OCI-LY3 (cell line): ENCODE results near the gene ZNF385C.
"Not testable (repeated sequence)": the region's sequence is repeated elsewhere in the genome, so short reads cannot be mapped to it uniquely, and the experiment has no call there.

ENCODE experiments used
- H2AFZ ChIP-seq: fragments of 200-600, 300-600 bp; shearing (Covaris generic); 2 replicates; pipeline ENCODE4 v1.6.0; 2014; ENCODE audit warnings: antibody characterized with exemption, low read depth, low read length
- H3K27ac ChIP-seq: fragments of 200-600, 300-600 bp; sonication (generic); 2 replicates; pipeline ENCODE4 v1.5.1; 2014; ENCODE audit warnings: mild to moderate bottlenecking, low read length, moderate library complexity, mixed read lengths
- H3K27me3 ChIP-seq: fragments of 200-600, 300-600 bp; sonication (generic); 2 replicates; pipeline ENCODE4 v1.6.1; 2014; ENCODE audit warnings: low read depth, low read length, mixed read lengths
- H3K36me3 ChIP-seq: fragments of 200-600, 300-600 bp; sonication (generic); replicated peaks from 2 replicates; pipeline ENCODE3; 2014; ENCODE audit warnings: low read depth, low read length, mixed read lengths
- H3K4me1 ChIP-seq: fragments of 300-600, 200-600 bp; sonication (generic); 2 replicates; pipeline ENCODE4 v1.6.1; 2014; ENCODE audit warnings: low read length, mixed read lengths
- H3K4me2 ChIP-seq: fragments of 200-600, 300-600 bp; sonication (generic); 2 replicates; pipeline ENCODE4 v1.6.1; 2014; ENCODE audit warnings: low read length, mixed read lengths
- H3K4me3 ChIP-seq: fragments of 300-600, 200-600 bp; sonication (generic); 2 replicates; pipeline ENCODE4 v1.5.1; 2014; ENCODE audit warnings: antibody characterized with exemption, mild to moderate bottlenecking, low read length, moderate library complexity
- H3K79me2 ChIP-seq: fragments of 300-600, 200-600 bp; shearing (Covaris generic); 2 replicates; pipeline ENCODE4 v1.6.1; 2014; ENCODE audit warnings: mild to moderate bottlenecking, low read length, mixed read lengths
- H3K9ac ChIP-seq: fragments of 300-600, 200-600 bp; shearing (Covaris generic); 2 replicates; pipeline ENCODE4 v1.6.0; 2014; ENCODE audit warnings: mild to moderate bottlenecking, low read length, moderate library complexity
- H3K9me3 ChIP-seq: fragments of 200-600, 300-600 bp; shearing (Covaris generic); 2 replicates; pipeline ENCODE4 v1.6.1; 2014; ENCODE audit warnings: low read length, mixed read lengths; ENCODE audit not compliant: insufficient read depth
- H4K20me1 ChIP-seq: fragments of 200-600, 300-600 bp; sonication (generic); 2 replicates; pipeline ENCODE4 v1.6.1; 2016; ENCODE audit warnings: low read length, mixed read lengths; ENCODE audit not compliant: insufficient read depth
- CTCF ChIP-seq: fragments of 200-600, 300-600 bp; sonication (generic); IDR thresholded peaks from 2 replicates; pipeline ENCODE4 v1.5.1; 2014; ENCODE audit warnings: antibody characterized with exemption, low read length, low read depth
- EZH2phosphoT487 ChIP-seq: fragments of 200-600 bp; shearing (Covaris generic); IDR thresholded peaks from 2 replicates; pipeline ENCODE4 v1.6.1; 2018; ENCODE audit warnings: antibody characterized with exemption, mixed run types, low read depth

ZNF385C gene

GRCh38 chr17:42016941-42017865 is 81.1 kb downstream of the ZNF385C start, which contains the start of gene DNAJC7:
Gene DNAJC7 (minus strand): TSS chr17:42017439. CDS start chr17:42017416, 23 bp downstream.
- peaks cover 79% of the 10 kb centered on the region for H3K79me2 ChIP-seq
- no peaks in the 10 kb centered on the region for H3K9me3 ChIP-seq
- no peaks in the 10 kb centered on the region for H3K27me3 ChIP-seq
- H3K36me3 ChIP-seq, result peaks cover 12% of the 10 kb centered on the region
- H4K20me1 ChIP-seq, result peaks cover 16% of the 10 kb centered on the region
- H3K4me1 ChIP-seq, result peaks cover 38% of the 10 kb centered on the region
- H3K9ac ChIP-seq, result peak within 1 kb of the TSS; percentile 95
- no peak for TF ChIP-seq EZH2phosphoT487
- TF ChIP-seq CTCF, result no peak
- peak within 1 kb of the TSS; percentile 13; the same call in 1 of the 2 replicates for H2AFZ ChIP-seq
- H3K4me3 ChIP-seq, result peak within 1 kb of the TSS; percentile 80
- H3K27ac ChIP-seq, result peak within 1 kb of the TSS; percentile 77
- H3K4me2 ChIP-seq, result peak within 1 kb of the TSS; percentile 97

- Histone ChIP-seq H3K79me2 (peaks cover 84% of the 10 kb centered on the region), H3K9me3 (no peaks in the 10 kb centered on the region), H3K4me1 (peaks cover 38% of the 10 kb centered on the region), H3K36me3 (peaks cover 12% of the 10 kb centered on the region), H3K4me3 (peak overlapping the region; percentile 80), H3K9ac (peak overlapping the region; percentile 95), H3K27ac (peak overlapping the region; percentile 77), H3K27me3 (no peaks in the 10 kb centered on the region), H4K20me1 (peaks cover 23% of the 10 kb centered on the region), H2AFZ (no peak overlapping the region), H3K4me2 (peak overlapping the region; percentile 91)
- no peak for TF ChIP-seq EZH2phosphoT487
- no peak for TF ChIP-seq CTCF
These were observed 81.9 kb downstream of the ZNF385C start for GRCh38 chr17:42016411-42016831.

DNA sequence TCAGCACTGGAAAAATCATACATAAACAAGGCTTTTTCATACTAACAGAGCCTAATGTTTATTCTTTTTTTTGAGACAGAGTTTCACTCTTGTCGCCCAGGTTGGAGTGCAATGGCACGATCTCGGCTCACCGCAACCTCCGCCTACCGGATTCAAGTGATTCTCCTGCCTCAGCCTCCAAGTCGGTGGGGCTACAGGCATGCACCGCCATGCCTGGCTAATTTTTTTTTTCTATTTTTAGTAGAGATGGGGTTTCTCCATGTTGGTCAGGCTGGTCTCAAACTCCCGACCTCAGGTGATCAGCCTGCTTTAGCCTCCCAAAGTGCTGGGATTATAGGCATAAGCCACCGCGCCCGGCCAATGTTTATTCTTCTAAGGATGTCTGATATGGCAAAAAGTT is 84.5 kb downstream of the ZNF385C start:
- Histone ChIP-seq H4K20me1 (peaks cover 44% of the 10 kb centered on the region), H3K79me2 (peaks cover 95% of the 10 kb centered on the region), H3K4me1 (peaks cover 25% of the 10 kb centered on the region)
- not testable (repeated sequence) for H3K27ac ChIP-seq, H3K27me3 ChIP-seq, H3K4me2 ChIP-seq, H3K36me3 ChIP-seq, H3K4me3 ChIP-seq, H3K9ac ChIP-seq, H2AFZ ChIP-seq, H3K9me3 ChIP-seq

DNA sequence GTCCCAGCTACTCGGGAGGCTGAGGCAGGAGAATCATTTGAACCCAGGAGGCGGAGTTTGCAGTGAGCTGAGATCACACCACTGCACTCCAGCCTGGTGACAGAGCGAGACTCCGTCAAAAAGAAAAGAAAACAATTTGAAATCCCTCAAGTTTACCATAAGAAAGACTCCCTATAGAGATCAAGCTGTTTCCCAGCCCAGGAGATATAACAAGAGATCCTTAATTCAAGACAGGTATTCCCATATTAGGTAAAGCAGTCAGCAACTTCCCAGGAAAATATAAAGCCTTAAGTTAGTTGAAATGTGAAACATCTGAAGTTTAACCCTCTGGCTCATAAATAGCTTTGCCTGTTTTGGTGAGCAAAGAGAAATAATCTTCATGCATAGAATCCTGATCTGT is 85.9 kb downstream of the ZNF385C start:
- peaks cover 19% of the 10 kb centered on the region for H3K4me1 ChIP-seq
- not testable (repeated sequence) for H2AFZ ChIP-seq, H3K36me3 ChIP-seq, H3K9me3 ChIP-seq, H3K27ac ChIP-seq, H3K27me3 ChIP-seq, H3K4me3 ChIP-seq, H3K4me2 ChIP-seq, H3K9ac ChIP-seq
- H3K79me2 ChIP-seq, result peaks cover 96% of the 10 kb centered on the region
- H4K20me1 ChIP-seq, result peaks cover 48% of the 10 kb centered on the region

DNA sequence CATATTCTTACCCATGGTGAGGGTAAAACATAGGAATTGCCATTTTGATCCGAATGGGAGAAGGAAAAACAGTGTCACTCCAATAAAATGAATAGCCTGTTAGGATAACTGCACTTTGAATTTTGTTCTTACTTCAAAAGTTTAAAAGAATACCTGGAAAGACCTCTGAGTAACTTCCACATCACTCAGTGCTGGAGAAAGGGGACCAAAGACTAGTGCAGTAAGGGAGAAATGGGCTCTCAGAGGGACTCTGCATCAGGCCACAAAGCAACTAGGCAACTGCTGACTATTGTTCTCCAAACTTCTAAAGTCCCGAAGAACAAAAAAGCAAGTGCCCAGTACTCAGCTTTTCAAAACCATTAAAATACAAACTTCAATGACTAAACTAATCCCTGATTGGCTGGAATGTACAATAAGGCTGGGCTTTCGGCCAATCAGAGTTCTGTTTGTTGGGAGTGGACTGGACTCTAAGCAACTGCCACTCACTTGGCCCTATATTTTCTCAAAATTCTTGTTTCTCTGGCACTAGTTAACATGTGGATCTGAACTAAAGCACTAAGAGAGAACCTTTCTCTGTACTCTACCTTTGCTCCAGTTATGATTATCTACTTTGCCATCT is 87.3 kb downstream of the ZNF385C start:
- peaks cover 12% of the 10 kb centered on the region for H3K36me3 ChIP-seq
- peaks cover 98% of the 10 kb centered on the region for H3K79me2 ChIP-seq
- H3K27ac ChIP-seq, result no peak overlapping the region
- no peaks in the 10 kb centered on the region for H3K27me3 ChIP-seq
- H3K9ac ChIP-seq, result no peak overlapping the region
- no peak for TF ChIP-seq CTCF
- H4K20me1 ChIP-seq, result peaks cover 52% of the 10 kb centered on the region
- peaks cover 17% of the 10 kb centered on the region for H3K4me1 ChIP-seq
- no peaks in the 10 kb centered on the region for H3K9me3 ChIP-seq
- H3K4me2 ChIP-seq, result no peak overlapping the region
- H3K4me3 ChIP-seq, result no peak overlapping the region
- no peak overlapping the region for H2AFZ ChIP-seq

- H4K20me1 ChIP-seq, result peaks cover 55% of the 10 kb centered on the region
- not testable (repeated sequence) for H3K27ac ChIP-seq, H3K9ac ChIP-seq, H3K27me3 ChIP-seq, H3K4me2 ChIP-seq, H3K36me3 ChIP-seq, H3K4me3 ChIP-seq, H2AFZ ChIP-seq, H3K9me3 ChIP-seq
- peaks cover 98% of the 10 kb centered on the region for H3K79me2 ChIP-seq
- H3K4me1 ChIP-seq, result peaks cover 11% of the 10 kb centered on the region
These were observed 88.0 kb downstream of the ZNF385C start for GRCh38 chr17:42010266-42010680.
